DMS79 treated with DMSO at 0.1 percent for 48 hours (cell line): ENCODE results near the gene MUC5AC.
"Not testable (repeated sequence)": the region's sequence is repeated elsewhere in the genome, so short reads cannot be mapped to it uniquely, and the experiment has no call there.

ENCODE experiments used
- DNase-seq: peaks from one replicate; lab custom pipeline; 2025; lab: John Stamatoyannopoulos, UW

MUC5AC gene, protein sequence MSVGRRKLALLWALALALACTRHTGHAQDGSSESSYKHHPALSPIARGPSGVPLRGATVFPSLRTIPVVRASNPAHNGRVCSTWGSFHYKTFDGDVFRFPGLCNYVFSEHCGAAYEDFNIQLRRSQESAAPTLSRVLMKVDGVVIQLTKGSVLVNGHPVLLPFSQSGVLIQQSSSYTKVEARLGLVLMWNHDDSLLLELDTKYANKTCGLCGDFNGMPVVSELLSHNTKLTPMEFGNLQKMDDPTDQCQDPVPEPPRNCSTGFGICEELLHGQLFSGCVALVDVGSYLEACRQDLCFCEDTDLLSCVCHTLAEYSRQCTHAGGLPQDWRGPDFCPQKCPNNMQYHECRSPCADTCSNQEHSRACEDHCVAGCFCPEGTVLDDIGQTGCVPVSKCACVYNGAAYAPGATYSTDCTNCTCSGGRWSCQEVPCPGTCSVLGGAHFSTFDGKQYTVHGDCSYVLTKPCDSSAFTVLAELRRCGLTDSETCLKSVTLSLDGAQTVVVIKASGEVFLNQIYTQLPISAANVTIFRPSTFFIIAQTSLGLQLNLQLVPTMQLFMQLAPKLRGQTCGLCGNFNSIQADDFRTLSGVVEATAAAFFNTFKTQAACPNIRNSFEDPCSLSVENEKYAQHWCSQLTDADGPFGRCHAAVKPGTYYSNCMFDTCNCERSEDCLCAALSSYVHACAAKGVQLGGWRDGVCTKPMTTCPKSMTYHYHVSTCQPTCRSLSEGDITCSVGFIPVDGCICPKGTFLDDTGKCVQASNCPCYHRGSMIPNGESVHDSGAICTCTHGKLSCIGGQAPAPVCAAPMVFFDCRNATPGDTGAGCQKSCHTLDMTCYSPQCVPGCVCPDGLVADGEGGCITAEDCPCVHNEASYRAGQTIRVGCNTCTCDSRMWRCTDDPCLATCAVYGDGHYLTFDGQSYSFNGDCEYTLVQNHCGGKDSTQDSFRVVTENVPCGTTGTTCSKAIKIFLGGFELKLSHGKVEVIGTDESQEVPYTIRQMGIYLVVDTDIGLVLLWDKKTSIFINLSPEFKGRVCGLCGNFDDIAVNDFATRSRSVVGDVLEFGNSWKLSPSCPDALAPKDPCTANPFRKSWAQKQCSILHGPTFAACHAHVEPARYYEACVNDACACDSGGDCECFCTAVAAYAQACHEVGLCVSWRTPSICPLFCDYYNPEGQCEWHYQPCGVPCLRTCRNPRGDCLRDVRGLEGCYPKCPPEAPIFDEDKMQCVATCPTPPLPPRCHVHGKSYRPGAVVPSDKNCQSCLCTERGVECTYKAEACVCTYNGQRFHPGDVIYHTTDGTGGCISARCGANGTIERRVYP (N-terminal part only)

DNA sequence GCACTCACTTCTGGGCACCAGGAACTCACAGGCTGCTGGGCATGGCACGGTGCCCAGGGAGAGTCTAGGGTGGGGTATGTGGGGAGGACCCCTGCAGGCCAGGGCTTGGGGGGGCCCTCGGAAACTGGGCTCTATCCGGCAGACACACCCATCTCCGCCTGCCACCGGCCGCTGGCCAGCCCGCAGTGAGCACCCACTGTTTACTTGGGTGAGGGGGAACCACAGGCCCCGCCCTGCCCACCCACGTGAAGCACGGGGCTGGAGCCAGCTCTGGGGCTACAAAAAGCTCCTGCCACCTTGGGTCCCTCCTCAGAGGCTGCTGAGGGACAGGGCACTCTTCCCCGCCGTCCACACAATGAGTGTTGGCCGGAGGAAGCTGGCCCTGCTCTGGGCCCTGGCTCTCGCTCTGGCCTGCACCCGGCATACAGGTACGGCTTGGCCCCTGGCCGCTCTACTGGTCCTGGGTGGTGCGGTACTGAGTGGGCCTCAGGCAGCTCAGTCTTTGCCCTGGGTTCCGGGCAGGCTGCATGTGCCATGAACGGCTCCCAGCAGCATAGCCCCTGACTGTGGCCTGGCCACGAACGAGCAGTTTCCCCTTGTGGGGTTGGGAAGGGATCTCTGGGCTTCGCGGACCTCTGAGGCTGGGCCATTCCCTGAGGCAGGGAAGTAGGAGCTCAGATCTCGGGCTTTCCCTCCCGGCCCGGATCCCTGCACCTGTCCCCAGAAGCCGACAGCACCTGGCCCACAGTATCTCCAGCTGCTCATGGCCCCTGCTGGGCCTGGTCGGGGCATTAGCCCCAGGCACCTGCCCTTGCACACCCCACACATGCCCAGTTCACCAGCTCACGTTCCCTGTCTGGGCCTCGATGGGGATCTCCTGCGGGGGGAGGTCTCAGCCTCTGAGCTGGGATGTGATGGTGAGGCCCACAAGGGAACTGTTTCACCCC is at the start of gene MUC5AC:
MUC5AC (plus strand) TSS at position 309 of the 947 bp plus-strand sequence; CDS start at position 356, 47 bp downstream.
- DNase-seq: no peak

DNA sequence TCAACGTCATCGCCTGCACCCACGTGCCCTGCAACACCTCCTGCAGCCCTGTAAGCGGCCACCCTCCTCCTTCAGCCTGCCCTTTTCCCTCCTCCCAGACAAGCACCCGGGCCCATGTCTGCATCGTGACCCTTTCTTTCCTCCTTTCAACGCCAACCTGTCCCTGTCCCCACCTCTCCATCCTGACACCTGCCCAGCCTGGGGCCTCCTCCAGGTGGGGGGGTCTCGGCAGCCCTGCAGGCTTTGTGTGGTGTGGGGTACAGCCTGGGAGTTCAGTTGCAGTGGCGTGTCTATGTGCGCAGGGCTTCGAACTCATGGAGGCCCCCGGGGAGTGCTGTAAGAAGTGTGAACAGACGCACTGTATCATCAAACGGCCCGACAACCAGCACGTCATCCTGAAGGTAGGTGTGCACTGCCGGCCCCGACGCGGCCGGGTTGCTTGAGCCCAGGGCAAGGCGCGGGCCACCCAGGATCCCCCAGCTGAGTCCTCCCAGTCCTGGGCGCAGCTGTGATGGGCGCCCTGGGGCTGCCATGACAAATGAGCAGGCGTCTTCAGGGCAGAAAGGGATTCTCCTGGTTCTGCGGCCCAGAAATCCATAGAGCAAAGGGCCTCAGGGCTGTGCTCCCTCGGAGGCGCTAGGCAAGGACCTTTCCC is 49.4 kb upstream of the MUC5AC start:
- no peak for DNase-seq

DNA sequence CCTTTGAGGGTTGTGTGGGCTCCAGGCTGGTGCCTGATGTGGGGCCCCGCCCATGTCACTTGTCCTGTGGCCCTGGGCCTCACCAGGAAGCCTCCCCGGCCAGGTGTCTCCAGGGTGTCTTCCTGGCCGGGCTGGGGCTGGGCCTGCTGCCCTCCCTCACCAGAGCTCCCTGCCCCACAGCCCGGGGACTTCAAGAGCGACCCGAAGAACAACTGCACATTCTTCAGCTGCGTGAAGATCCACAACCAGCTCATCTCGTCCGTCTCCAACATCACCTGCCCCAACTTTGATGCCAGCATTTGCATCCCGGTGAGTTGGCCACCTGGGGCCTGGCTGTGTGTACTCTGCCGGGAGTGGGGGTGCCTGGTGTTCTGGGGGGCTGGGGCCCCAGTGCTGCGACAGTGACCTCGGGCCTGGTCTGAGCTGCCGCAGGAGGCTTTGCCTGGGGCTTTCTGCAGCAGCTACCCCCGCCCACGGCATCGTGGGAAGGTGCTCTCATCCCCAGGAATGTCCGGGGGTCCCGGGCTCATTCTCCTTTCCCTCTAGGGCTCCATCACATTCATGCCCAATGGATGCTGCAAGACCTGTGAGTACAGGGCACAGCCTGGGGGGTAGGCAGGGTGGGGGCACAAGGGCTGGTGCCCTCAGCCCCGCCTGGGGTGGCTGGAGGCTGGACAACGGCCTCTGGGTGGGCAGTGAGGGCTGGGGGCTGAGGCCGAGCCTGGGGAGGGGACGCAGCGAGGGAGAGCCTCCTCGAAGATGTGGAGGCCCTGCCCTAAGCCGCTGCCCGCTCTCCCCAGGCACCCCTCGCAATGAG is 48.4 kb upstream of the MUC5AC start:
- no peak for DNase-seq

DNA sequence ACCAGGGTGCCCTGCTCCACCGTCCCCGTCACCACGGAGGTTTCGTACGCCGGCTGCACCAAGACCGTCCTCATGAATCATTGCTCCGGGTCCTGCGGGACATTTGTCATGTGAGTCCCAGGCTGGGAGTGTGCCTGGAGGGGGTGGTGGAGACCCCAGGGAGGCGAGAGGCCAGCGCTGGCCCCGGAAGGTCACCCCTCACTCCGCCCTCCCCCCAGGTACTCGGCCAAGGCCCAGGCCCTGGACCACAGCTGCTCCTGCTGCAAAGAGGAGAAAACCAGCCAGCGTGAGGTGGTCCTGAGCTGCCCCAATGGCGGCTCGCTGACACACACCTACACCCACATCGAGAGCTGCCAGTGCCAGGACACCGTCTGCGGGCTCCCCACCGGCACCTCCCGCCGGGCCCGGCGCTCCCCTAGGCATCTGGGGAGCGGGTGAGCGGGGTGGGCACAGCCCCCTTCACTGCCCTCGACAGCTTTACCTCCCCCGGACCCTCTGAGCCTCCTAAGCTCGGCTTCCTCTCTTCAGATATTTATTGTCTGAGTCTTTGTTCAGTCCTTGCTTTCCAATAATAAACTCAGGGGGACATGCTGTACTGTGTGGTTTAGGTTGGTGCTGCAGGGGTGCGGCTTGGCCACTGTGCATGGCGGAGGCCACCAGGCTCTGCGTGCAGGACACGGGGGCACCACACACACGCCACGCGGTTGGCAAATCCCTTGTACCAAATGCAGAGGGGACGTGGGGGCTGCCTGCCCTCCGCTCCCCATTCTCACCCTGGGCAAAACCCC is 47.6 kb upstream of the MUC5AC start:
- no peak for DNase-seq

DNA sequence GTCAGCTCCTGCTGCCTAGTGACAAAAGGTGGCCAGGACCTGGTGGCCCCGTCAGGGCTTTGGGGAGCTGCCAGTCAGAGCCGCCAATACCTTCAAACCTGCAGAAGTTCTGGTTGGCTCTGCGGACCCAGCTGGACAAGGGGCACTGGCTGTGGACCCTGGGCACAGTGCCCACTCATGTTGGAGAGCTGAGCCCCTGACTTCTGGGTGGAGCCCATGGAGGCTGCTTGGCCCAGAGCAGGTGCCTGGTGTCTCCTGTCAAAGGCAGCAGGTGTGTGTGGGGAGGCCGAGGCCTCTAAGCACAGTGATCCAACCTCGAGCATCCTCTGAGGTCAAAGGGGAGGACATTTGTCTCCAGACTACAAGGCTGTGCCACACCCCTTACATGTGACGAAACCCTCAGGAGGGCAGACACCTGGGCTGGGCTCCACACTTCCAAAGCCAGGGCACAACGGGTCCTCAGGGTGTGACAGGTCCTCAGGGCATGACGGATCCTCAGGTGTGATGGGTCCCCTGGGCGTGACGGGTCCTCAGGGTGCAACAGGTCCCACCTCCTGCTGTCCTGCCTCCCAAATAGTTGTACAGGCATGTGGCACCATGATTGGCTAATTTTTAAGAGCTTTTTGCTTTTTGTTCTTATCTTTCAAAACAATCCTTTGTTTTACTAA is 46.1 kb upstream of the MUC5AC start:
- DNase-seq: no peak

DNA sequence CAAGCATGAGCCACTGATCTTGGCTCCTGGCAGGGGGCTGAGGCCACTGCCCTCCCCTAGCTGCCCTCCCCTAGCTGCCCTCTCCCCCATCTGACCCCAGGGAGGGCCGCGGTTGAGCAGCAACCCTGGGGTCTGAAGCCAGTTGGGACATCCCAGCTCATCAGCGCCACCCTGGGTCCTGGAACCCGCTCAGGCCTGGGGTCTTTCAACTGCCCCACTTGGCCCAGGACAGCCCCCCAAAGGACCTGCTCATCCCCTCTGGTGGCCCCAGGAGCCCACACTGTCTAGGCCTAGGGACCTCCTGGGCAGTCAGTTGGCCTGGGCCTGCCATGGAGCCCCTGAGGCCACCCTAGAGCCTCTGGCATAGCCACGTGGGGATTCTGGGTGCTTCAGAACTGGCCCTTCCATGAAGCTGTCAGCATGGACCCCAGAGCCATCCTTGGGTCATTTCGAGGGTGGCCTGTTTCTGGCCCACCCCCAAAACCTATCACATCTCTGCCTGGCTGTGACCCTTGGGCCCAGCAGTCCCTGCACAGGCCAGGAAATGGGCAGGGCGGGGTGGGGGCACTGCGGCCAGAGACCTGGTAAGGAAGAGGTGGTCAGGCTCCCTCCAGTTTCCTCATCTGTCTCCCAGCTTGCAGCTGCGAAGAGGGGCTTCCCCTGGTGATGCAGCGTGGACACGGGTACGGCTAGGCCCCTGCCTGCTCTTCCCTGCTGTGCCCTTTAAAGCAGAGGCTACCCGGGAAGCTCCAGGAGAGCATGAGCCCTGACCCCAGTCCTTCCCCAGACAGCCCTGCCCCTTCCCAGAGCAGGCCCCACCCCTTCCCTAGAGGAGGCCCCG is 45.2 kb upstream of the MUC5AC start:
- no peak for DNase-seq

DNA sequence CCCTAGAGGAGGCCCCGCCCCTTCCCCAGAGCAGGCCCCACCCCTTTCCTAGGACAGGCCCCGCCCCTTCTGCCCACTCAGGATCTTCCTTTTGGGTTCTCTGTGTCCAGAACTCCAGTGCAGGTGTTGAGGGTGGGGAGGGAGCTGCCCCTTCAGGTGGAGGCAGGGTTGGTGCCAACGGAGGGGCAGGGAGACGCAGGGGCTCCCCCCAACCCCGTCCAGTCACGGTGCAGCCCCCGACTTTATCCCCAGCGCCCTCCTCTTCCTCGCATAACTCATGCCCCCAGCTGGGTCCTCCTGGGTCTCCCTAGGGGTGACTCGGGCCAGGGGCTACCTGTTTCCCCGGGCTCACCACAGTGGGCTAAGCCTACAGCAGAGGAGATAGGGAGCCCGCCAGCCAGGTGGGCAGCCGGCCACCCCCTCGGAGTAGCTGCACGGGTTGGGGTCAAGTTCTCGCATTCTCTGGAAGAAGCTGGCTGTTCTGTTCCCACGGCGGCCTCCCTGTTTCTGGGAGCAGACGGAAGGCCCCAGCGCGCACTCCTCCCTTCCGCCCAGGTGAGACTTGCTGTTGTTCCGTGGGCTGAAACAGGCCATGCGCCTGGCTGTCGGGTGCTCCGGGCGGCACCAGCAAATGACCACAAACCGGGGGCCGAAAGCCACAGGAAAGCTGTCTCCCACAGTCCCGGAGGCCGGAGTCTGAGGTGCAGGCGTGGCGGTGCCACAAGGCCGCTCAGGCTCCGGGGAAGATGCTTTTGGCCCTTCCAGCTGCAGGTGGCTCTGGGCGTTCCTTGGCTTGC is 44.1 kb upstream of the MUC5AC start:
- no peak for DNase-seq

DNA sequence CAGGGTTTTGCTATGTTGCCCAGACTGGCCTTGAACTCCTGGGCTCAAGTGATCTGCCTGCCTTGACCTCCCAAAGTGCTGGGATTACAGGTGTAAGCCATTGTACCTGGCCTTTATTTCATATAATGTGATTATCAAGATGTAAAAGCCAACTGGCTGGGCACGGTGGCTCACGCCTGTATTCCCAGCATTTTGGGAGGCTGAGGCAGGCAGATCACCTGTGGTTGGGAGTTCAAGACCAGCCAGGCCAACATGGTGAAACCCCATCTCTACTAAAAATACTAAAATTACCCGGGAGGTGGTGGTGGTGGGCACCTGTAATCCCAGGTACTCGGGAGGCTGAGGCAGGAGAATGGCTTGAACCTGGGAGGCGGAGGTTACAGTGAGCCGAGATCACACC is 42.5 kb upstream of the MUC5AC start:
- DNase-seq: not testable (repeated sequence)

DNA sequence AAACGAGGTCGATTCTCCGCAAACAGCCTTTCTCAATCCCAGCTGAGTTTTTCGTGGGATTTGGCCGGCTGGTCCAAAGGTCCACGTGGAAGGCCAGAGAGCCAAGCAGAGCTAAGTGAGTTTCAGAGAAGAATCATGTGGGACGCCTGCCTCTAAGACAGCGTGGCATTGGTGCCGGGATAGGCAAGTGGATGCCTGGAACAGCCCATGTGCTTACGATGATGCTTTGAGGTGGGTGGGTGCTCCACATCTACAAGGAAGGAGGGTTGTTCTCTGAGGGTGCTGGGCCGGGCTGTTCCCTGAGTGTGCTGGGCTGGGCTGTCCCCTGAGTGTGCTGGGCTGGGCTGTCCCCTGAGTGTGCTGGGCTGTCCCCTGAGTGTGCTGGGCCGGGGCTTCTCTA is 41.6 kb upstream of the MUC5AC start:
- no peak for DNase-seq

DNA sequence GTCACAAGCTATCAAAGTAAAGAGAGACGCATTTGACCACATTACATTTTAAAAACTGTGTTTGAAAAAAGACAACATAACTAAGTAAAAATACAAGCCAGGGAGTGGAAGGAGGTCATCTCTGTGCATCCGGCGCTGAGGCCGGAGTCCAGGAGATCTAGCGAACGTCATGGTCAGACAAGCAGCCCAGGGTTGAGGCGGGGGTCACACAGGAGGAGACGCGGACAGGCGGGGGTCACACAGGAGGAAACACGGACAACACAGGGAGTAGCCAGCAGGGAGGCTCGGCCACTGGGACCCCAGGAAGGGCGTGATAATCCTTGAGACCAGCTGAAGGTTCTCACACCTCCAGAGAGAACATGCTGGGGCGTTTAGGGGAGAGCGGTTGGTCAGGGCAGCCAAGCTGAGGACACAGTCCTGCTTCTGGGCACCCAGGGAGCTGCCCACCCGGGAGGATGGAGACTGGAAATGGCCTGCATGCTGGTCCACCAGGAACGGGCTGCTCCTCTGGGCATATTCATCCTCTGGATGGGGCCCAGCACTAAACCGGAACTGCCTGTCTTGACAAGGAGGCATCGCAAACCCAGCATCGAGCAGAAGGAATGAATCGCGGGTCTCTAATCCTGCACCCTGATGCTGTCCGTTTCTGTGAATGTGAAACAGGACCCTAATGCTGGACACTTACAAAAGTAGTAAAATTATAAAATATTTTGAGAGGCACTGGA is 40.9 kb upstream of the MUC5AC start:
- no peak for DNase-seq

DNA sequence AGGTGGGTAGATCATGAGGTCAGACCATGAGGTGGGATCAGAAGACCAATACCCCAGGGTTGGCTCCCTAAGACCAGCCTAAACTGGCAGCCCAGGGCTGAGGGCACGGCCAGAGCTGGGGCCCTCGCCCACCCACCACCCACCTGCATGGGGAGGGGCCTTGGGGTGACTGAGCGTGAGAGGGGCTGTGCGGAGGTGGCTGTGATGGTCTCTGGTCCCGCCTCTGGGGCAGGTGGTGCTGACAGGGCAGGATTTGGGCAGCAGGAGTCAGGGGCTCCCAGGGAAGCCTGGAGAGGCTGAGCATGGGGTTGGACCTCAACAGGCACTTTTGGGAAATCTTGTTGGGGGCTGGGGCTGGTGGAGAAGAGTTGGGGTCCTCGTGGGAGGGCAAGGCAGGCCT is 39.8 kb upstream of the MUC5AC start:
- no peak for DNase-seq

DNA sequence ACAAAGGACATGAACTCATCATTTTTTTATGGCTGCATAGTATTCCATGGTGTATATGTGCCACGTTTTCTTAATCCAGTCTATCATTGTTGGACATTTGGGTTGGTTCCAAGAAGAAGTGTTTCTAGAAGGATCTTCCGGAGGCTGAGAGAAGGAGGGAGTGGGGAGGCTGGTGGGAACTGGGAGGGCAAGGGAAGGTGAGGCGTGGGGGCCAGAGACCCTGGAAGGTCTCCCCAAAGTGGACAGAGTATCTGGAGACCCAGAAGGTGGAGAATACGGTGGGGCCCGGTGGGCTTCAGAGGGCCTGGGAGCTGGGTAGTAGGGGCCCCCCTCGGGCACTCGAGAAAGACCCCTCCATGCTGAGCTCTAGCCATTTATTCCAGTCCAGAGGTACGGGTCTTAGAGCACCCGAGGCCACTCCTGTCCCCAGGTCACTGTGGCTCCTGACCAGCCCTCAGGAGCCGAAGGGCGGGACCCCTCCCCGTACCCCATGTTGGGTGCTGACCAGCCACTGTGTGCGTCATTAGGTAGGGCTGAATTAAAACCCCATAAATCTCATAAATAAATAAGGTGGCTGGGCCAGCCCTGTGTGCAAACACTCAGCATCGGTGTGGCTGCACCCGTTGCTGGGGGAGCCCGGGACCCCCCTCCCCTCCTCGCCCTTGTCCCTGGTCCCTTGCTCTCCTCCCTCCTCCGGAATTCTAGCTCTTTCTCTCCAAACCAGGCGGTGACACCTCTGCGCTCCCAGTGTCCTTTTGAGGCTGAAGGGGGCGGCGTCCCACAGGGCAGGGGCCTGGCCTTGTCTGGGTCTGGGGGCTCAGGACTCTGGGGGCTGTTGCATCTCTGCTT is 38.8 kb upstream of the MUC5AC start:
- DNase-seq: no peak

DNA sequence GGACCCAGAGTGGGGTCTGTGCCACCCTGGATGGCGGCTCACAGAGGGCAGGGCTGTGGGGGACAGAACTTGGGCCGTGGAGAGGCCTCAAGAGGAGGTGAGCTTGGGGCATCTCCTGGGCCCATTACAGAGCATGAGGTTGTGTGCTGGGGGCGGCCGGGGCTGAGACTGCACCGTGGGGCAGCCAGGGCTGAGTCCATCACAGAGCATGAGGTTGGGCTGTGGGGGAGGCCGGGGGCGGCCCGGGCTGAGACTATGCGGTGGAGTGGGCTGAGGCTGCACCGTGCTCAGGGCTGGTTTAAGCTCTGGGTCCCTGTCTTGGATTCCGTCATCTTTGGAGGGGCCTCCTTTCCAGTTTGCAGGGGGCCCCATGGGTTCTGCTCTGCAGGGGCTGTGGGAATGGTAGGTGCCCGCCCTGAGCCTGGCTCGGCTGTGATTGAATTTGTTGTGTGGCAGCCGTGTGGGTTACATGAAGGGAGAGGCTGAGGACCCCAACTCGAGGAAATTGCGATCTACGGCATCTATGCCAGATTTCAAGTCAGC is 38.1 kb upstream of the MUC5AC start:
- DNase-seq: no peak

DNA sequence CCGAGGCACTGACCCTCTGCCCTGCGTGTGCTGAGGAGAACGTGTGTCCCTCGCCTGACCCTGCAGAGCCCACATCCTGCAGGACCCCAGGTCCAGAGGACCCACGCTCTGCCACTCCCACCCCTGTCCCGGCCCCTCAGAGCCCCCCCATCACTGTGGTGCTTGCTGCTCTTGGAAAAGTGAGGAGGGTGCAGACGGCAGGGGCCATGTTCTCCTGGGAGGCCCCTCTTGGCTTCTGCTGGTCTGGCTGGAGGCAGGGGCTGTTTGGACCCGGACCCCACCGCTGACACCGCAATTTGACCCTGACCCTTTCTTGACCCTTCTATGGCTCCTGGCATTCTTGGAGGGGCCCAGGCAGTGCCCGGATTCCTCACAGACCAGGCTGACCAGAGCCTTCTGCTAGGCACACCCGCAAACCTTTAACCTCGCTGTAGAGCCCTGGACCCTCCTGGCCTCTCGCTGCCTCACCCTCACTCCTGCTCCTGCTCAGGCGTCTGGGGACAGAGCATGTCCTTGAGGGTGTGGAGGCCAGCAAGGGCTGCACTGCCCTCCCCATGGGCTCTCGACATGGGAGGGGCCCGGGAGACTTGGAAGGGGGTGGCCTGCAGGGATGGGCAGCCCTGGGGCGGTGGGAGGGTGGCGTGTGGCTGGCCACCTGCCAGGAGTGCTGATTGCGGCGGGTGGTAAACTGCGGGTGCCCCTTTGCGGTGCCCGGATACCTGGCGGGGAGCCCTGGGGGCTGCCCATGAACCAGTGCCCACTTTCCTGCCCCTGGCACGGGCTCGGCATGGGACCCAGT is 37.0 kb upstream of the MUC5AC start:
- no peak for DNase-seq
